GM19328 (cell line): ENCODE measurements around the gene VRK3.

Experiments
- ATAC-seq: cut with Tn5 transposase; IDR thresholded peaks from one replicate; pipeline ENCODE4 v1.9.1; 2021; ENCODE audit warnings: mild to moderate bottlenecking, moderate library complexity; ENCODE audit not compliant: unreplicated experiment

Gene VRK3

DNA sequence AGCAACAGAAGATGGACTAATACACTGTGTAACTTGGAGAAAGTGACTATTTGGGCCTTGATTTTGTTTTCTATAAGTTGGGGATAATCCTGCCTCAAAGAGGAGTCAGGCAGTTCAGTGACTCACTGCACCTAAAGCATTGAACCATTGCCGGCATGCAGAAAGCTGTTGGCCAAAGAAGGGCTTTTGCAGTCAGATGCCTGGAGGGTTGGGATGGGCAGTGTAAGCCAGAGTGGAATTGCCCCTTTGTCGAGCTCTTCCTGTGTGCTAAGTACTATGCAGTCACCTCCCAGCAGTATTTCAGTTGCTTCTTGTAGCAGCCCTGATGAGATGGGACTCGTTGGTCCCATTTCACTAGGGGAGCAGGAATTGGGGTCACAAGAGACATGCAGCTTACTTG, 11.7 kb upstream of the VRK3 start:
- ATAC-seq, result no peak

DNA sequence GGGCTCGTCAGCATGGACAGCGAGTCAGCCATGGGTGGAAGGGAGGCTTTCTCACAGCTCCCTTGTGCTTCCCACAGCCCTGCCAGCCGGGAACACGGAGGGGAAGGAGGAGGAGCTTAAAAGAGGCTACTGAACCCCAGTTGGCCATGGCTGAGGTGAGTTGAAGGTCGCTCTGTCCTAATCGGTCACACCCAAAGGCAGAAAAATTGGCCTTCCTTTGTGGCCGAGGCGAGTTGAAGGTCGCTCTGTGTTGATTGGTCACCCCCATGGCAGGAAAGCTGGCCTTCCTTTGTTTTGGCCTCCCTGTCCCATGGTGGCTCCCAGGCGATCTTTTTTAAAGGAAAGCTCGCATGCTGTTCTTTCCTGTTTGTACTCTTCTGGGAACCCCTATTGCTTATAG, 5.8 kb upstream of the VRK3 start:
- no peak for ATAC-seq

DNA sequence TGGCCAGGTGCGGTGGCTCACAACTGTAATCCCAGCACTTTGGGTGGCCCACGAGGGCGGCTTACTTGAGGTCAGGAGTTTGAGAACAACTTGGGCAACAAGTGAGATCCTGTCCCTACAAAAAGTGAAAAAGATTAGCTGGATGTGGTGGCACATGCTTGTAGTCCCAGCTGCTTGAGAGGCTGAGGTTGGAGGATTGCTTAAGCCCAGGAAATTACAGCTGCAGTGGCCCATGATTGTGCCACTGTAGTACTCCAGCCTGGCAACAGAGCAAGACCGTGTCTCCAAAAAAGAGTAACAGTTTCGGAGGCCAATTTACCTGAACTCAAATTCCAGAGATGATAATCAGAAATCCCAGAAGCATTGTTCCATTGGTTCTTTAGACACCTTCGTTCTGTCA, 5.1 kb upstream of the VRK3 start:
- ATAC-seq, result no peak

DNA sequence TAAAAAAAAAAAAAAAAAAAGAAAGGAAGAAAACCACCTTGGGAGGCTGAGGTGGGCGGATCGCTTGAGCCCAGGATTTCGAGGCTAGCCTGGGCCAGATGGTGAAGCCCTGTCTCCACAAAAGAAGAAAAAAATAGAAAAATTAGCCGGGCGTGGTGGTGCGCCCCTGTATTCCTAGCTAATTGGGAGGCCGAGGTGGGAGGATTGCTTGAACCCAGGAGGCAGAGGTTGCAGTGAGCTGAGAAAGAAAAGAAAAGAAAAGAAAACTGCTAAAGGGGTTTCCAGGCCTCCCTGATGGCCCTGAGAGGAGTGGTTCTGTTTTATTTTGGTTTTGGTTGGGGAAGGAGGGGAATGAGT, 1.4 kb upstream of the VRK3 start:
- ATAC-seq, result no peak

DNA sequence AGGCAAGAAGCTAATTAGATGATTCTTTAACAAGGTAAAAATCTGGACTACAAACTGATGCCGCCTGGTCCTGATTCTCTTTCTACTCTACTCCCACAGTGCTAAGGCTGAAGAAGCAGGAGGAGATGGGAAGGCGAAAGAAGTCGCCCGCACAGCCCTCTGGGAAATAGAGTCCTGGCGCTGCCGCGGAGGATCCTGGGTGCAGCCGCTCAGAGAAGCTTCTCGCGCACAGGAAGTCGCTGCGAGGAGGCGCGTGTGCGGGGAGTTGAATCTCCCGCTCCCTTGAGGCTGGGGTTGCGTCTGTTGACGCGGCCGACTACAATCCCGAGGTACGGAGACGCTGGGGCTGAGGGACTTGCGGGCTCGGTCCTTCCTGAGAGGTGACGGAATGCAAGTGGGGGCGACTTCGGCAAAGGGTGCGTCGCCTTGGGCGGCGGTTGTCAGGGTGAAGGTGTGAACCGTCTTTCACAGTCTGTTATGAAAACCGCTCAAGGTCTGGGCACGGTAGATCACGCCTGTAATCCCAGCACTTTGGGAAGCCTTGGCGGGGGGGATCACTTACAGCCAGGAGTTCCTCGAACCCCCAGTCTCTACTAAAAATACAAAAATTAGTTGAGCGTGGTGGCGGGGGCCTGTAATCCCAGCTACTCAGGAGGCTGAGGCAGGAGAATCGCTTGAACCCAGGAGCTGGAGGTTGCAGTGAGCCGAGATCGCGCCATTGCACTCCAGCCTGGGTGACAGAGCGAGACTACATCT, 800 bp upstream of the VRK3 start, which contains the start of gene ZNF473:
Gene ZNF473 (plus strand): TSS at position 212 of the 756 bp plus-strand sequence. CDS start 5,078 bp downstream, outside the sequence.
- ATAC-seq, result peak; percentile 63

DNA sequence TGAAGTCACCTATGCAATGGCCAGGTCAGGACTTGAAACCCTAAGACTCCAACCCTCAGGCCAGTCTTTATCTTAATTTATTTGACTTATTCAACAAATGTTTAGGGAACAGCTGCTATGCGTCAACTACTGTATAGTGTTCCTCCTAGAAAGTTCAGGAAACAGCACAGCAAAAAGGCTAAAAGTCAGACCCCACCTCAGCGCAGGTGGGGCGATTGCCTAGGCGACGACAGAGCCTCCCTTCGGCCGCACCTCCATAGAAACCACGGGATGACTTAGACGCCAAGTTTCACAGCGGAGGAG, 502 bp downstream of the VRK3 start:
- ATAC-seq, result no peak

DNA sequence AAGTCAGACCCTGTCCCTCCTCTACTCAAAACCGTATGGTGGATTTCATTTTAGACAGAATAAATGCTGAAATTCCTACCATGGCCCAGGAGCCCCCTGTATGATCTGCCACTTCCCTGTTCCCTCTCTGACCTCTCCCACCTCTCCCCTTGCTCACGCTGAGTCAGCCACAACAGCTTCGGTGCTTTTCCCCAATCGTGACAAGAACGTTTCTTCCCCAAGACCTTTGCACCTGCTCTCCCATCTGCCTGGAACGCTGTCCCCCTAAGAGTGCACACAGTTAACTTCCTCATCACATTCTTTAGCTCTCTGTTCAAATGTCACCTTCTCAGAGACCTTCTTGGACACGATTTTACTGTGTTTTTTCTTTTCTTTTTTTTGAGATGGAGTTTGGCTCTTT, 2.3 kb downstream of the VRK3 start:
- no peak for ATAC-seq

DNA sequence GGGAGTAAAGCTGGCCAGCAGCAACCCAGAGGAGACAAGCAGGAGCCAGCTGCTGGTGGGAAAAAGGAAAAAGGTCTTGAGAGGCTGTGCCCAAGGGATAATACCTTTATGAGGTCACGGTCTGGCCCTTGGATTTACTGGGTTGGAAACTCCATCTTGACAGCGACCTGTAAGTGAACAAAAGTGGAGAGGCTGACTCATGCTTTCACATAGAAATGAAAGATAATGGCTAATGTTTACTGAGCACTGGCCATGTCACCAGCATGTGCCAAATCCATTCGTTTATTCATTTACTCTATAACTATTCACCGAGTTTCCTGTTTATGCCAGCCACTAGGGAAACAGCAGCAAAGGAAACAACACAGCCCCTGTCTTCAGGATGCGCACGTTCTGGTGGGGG, 4.7 kb downstream of the VRK3 start:
- ATAC-seq, result no peak

DNA sequence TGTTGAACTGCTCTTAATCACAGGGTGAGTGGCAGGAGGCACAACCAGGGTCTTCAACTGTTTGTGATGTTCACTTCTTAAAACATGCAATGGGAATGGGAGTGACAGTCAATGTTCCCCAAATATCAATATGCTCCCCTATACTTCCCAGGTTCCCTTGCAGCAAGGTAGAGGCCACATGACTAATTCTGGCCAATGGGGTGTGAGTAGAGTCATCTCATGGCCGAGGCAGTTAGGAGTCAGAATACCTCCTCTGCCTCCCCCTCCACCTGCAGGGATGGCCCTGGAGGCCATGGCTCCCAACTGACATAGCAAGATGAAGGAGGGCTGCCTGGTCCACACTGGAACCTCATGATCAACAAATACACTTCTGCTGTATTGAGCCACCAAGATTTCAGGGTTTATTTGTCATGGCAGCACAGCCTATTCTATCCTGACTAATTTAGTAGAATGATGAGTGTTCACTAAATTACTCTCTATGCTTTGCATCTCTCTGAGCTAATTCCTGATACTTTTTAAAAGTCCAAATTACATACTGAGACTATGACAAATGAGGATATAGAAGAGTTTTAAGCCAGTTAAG, 8.9 kb downstream of the VRK3 start:
- ATAC-seq, result no peak

DNA sequence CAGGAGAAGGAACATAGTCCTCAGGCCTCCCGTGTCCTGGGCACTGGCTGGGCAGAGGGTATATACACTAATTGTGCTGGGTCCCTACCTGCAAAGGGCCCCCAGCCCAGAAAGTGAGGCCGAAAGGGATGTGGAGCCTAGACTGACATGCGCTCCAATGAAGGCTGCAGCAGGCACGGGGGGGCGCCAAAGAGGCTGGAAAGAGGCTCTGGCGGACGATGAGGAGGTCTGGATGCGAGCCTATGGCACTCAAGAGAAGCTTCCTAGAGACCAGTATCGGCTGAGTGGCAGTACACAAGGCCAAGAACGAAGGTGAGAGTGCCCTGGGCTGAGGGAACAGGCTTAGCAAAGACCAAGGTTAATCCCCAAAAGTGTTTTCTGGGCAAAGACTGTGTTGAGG, 16.6 kb downstream of the VRK3 start:
- no peak for ATAC-seq

DNA sequence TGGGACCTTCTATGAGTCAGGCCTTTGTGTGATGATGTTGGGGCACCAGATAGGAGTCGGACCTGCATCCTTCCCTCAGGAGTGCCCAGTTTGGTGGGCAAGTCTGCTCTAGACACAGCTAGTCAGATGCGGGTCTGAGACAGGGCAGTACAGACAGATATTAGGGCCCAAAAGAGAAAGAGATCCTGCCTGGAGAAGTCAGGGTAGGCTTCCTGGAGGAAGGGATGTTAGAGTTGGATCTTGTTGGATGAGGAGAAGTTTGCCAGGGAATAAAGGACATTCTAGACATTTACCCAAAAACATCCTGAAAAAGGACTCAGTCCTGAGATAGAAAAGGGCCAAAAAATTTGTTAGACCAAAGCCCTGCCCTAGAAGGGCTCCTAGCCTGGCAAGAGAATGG, 17.2 kb downstream of the VRK3 start:
- no peak for ATAC-seq

DNA sequence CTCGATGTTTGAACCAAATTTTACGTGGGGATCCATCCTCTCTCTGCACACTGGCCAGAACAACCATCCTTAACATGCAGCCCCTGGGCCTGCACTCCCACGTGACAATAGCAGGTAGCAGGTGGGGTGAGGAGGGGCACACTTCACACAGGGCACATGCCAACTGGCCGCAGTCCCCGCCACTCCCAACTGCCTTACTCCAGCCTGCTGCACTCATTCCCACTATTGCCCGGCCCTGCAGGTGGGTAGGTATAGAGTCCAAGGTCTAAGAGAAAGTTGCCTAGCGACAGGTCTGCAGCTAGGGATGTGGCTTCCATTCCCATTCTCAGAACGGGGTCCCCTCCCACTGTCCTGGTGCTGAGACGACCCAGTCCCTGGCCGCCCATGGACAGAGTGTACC, 18.0 kb downstream of the VRK3 start:
- ATAC-seq, result no peak

DNA sequence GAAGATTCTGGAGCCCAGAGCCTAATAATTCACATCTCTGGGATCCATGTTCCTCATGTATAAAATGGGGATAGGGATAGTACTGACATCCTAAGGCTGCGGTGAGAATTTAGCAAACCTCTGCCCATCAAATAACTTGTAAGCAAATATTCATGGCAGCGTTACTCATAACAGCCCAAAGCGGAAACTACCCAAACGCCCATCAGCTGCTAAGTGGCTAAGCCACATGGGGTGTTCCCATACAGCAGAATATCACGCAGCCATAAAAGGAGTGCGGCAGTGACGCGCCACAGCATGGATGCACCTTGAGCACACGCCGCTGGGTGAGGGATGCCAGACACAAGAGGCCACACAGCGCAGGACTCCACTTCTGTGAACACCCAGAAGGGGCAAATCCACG, 19.7 kb downstream of the VRK3 start:
- ATAC-seq, result no peak

DNA sequence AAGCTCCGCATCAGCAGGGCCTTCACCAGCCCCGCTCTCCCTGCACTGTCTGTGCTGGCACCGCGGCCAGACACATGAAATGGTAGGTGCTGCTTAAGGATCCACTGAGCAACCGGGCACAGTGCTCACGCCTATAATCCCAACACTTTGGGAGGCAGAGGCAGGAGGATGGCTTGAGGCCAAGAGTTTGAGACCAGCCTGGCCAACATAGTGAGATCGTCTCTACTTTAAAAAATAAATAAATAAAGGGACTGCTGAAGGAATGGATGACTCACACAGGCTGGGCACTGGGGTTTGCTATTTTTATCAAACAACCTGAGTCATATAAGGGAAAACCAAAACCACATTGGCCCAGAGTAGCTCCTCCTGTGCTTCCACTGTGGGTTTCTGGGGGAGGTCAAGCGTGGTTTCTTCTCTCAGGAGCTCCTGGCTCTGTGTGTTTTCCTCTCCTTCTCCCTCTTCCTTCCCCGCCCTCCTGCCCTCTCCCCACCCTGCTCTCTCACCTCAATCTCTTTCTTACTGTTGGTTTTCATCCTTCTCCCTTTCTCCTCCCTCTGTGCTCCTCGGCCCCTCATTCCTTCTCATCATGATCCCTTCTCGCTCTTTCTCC, 21.3 kb downstream of the VRK3 start:
- no peak for ATAC-seq

DNA sequence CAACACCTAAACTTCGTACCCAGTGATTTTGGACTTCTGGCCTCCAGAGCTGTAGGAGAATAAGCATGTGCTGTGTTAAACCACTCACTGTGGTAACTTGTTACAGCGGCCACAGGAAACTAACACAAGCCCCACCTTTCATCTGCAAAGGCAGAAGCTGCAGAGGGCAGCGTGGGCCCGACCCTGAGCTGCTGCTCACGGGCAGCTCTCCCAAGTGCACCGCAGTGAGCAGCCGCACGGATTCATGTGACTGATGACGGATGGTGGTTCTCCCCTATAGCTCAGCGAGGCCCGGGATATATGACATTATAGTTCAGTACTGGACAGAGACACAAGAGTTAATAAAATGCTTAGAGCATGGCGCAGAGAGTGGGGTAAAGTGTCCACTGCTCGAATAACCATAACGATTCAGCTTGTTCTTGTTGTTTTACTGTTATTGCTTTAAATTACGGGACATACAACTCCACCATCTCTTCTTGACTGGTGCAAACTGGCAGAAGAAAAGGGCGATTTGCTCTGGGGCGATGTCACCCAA, 21.9 kb downstream of the VRK3 start:
- ATAC-seq, result no peak

DNA sequence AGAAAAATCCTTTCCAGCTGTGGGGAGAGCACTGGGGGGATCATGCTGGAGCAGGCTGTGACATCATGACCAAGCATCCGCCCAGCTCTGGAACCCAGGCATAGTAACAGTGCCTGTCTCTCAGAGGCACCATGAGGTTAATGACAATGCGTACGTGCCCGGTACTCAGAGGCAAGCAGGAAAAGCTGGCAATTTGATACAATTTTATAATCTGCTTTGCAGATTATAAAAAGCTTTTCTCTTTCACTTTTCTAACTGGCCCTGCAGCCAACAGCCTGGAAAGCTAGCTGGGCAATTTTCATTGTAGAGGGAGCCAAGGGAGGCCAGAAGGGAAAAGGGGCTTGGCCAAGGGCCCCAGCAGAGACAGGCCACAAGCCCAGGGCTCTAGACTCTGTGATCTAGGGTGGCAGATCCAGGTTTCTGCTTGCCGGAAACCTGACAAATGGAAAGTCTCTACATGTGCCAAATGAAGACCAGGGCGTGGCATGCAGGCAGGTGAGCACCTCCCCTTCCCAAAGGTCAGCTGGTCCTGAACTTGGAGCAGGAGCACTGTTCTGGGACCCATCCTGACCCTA, 22.7 kb downstream of the VRK3 start:
- no peak for ATAC-seq

DNA sequence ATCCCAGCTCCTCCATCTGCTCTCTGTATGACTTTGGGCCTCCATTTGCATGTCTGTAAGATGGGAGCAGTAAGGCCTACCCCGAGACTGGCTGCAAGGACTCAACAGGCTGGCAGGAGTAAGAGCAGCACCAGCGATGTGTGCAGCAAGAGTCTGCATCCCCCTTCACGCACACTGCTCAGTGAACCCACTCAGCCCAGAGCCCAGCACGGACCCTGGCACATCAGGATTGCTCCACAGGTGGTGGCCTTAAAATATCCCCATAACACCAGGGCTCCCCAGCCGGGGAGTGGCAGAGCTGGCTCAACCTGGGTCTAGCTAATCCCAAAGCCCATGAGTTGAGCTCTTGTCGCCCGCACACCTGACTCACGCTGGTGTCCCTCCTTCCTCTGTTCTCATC, 23.4 kb downstream of the VRK3 start:
- ATAC-seq, result no peak

DNA sequence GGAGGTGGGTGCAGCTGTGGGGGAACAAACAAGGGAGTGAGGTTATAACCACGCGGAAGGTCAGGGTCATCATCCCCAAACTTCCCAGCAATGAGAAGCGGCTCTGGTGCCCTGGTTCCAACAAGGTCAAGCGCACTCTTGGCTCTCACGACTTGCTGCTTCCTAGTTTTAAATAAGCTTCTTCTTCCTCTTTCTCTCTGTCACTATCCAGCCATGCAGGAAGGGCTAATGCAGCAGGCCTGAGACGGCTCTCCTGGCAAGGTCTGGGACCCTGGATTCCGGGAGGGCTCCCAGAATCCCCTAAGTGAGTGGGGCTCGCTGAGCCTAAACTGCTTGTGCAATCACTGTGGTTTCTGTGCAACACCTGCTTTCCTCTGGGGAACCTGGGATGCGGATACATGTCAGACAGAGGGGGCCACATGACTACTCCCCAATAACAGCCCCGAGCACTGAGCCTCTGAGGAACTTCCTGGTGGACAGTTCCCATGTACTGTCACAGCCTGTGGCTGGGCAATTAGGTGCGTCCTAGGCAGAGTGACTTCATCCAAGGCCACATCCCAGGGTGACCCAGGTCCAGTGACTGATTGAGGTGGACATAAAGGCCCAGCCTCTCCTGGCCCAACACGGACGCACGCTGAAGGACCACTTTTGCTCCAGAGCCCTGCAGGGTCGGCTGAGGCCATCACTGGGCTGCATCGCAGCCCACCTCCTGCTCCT, 24.2 kb downstream of the VRK3 start:
- ATAC-seq, result no peak

DNA sequence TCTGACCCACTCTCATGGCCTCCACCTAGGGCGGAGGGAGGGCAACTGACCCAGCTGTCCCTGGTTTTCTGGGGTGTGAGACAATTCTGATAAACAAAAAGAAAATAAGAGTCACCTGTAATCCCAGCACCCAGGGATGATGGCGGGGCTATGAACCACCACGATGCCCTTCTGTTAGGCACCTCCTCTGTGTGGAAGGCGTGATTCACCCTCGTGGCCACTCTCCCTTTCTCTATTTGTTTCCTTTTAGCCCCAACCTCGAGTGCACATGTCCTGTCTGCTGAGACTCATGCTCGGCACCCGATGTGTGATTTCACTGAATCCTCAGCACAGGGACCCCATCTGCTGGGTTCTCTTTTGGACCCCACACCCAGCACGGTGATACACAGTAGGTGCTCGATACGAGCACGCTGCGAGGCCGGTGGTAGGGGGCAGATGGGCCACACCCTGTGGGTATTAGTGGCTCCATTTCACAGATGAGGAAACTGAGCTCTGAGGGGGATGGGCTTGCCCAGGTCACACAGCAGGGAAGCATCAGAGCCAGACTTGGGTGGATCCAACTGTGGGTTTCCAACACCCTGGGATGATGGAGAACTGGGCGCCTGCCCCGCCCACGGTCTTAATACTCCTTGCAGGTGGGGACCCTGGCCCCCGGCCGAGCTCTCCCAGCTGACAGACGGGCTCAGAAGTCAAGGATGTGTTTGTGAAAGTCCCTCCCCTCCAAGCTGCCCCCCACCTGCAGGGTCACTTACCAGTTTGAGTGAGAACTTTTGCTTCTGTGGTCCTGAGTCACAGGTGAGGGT, 24.9 kb downstream of the VRK3 start:
- no peak for ATAC-seq

DNA sequence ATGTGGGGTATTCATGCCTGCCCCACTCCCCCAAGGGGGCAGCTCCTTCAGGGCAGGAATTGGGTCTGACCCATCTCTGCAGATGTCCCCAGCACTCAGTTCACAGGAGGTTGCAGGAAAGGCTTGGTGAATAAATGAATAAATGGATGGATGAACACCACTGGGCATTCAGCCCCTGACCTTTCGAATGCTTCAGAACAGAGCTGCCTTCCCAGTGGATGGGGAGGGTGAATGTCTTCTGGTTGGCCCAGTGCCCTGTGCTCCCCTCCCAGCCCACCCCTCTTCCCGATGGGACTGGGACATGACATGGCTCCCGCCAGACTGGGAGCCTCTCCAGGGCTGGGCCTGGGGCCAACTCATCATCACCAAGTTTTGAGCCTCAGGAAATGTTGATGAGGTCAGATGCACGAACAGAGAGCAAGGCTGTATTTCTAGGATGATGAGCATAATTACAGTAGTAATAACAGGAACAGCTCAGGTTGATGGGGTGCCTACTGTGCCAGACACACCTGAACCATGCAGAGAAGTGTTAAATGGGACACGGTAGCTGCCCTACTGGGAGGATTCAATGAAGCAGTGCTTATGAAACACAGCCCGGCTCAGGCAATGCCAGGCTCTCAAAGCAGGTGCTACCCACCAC, 25.7 kb downstream of the VRK3 start:
- no peak for ATAC-seq
